Measurements from ENCODE around the gene RAD21L1.
"Not testable (repeated sequence)": the region's sequence is repeated elsewhere in the genome, so short reads cannot be mapped to it uniquely, and the experiment has no call there.

Gene RAD21L1

GRCh38 chr20:1232286-1233111 is 6.7 kb downstream of the RAD21L1 start:
- no peak for FAIRE-seq

- no peak for FAIRE-seq
Measured at GRCh38 chr20:1240549-1240948, 14.7 kb downstream of the RAD21L1 start.

DNA sequence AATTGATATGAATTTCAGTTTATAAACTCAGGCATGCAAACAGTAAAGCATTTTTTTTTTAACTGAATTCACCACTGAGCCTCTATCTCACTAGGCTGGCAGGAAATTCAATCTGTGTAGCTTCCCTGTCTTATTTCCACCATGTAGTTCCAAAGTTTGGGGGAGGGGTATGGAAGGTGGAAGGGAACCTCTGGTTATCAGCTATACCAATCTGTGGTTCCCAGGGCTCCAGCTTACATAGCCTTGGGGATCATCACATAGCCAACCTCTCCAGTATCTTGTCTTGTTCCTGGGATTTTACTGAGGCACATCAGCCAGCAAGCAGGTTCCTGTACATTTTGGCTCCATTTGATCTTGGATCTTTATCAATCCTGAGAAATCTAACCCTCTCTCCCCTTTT is 15.6 kb downstream of the RAD21L1 start:
- no peak for FAIRE-seq

- no peak for FAIRE-seq
Measured at GRCh38 chr20:1242099-1242498, 16.3 kb downstream of the RAD21L1 start.

DNA sequence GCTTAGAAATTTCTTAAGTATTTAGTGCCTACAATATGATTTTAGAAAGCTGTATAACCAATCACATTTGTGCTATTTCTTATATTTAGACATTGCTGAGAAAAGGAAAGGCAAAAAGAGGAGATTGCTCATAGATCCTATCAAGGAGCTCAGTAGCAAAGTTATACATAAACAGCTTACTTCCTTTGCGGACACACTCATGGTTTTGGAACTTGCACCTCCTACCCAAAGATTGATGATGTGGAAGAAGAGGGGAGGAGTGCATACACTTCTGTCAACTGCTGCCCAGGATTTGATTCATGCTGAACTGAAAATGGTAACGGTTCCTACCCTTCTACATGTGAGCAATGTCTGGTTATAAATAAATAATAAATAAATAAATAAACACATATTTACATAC is 16.7 kb downstream of the RAD21L1 start:
- no peak for FAIRE-seq

DNA sequence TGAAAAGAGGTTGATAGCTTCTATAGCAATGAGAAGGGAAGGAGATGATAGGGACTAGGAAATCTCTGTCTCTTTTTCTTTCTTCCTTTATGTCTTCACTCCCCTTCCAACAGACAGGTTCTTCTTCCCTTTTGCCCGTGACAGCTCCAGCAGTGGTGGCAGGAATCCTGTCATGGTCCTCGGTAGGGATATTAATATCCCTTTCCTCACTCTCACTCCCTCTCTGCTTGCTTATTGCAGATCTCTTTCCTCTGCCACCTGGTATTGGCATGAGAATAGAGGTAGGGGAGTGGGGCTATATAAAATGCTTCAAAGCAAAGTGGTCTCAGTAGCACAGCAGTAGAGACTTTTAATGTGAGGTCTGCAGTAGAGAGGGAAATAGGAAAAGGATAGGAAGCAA is 19.7 kb downstream of the RAD21L1 start:
- no peak for FAIRE-seq

DNA sequence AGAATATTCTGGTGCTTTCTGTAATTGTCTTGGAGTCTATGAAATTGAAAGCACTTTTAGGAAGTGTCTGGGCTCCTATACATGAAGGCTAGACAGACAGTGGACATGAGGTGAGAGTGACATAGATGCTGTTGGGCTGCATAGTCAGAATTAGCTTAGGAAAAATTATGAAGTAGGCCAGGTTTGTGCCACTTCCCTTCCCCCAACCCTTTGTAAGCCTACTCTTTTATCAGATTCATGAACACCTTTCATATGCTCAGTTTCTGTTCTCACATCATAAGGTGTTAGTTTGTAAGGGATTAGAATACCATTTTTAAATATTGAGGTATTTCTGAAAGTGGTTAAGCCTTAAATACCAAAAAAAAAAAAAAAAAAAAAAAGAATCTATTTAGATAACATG is 21.8 kb downstream of the RAD21L1 start:
- no peak for FAIRE-seq

- not testable (repeated sequence) for FAIRE-seq
Measured at GRCh38 chr20:1250282-1250681, 24.4 kb downstream of the RAD21L1 start.

- no peak for FAIRE-seq
Measured at GRCh38 chr20:1252416-1252815, 26.6 kb downstream of the RAD21L1 start.

DNA sequence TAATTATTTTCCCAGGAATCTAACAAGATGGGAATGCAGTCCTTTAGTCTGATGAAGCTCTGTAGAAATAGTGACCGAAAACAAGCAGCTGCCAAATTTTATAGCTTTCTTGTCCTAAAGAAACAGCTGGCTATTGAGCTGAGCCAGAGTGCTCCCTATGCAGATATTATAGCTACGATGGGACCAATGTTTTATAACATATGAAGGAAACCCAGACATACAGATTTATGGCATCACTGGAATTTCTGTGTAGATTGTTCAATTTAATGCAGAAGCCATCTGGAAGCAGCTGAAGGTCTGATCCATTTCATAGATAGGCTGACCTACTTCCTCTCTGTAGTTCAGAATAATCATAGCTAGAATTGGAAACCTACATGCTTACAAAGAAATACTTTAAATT is 28.4 kb downstream of the RAD21L1 start:
- FAIRE-seq = no peak

- FAIRE-seq = no peak
Measured at GRCh38 chr20:1255675-1256074, 29.8 kb downstream of the RAD21L1 start.

- FAIRE-seq = no peak
Measured at GRCh38 chr20:1263853-1264252, 38.0 kb downstream of the RAD21L1 start.

- FAIRE-seq = no peak
Measured at GRCh38 chr20:1264727-1265126, 38.9 kb downstream of the RAD21L1 start.

DNA sequence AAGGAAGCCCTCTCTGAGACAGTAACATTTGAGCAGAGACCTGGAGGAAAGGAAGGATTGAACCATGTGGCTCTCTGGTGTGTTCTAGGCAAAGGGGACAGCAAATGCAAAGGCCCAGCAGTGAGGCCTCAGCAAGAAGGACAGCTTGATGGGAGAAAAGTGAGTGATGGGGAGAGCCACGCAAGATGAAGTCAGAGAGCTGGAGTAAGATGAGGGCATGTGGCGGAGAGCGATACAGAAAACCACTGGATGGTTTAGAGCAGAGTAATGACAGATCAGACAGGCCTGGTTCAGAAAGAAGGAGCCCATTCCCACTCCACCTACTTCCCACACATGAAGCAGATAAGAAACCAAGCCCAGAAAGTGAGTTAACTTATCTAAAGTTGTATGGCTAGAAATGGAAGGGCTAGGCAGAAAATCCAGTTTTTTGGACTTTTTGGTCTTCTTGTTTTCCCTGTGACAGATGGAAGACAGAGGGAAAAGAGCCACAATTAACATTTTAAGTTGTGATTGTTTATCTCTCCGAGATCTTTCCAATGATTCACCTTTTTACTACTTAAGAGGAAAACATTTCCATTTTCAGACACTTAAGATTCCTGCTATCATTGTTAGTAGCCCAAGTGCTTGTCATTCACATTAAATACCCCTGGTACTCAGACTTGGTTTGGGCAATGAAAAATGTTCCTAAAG is 39.5 kb downstream of the RAD21L1 start:
- FAIRE-seq = no peak

DNA sequence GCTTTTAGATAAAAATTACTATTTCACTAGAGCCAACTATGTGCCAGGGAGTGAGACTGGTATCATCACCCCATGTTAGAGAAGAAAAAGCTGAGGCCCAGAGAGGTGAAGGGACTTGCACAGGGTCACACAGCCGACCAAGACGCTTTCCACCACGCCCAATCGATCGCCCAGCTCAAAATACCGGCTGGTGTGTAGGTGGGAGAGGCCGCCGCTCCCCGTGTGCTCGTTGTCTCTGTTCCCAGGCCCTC is 40.0 kb downstream of the RAD21L1 start:
- FAIRE-seq = no peak

- peak; percentile 5 for FAIRE-seq
Measured at GRCh38 chr20:1266167-1266973, 40.5 kb downstream of the RAD21L1 start, which contains the start of gene SNPH. Gene SNPH, plus strand, starts transcription at chr20:1266294. Its CDS starts 29,946 bp downstream, at chr20:1296240.

DNA sequence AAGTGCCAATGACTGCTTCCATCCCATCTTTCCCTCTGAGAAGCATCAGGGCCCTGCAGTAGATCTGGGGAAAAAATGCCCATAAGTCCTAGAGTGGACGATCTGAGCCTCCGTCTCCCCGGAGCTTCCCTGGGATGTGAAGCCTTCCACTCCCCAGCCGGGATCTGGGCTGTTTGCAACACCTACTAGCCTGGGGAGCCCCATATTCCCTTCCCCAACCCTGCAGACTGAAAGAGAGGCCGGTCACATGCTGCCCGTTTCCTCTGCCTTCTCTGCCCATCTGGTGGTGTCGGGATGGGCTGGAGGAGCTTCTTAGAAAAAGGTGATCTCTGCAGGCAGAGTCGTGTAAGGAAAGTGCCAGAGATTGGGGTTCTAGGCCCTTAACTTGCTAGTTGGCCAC is 41.3 kb downstream of the RAD21L1 start:
- no peak for FAIRE-seq

- FAIRE-seq = no peak
Measured at GRCh38 chr20:1267809-1268374, 42.0 kb downstream of the RAD21L1 start.

DNA sequence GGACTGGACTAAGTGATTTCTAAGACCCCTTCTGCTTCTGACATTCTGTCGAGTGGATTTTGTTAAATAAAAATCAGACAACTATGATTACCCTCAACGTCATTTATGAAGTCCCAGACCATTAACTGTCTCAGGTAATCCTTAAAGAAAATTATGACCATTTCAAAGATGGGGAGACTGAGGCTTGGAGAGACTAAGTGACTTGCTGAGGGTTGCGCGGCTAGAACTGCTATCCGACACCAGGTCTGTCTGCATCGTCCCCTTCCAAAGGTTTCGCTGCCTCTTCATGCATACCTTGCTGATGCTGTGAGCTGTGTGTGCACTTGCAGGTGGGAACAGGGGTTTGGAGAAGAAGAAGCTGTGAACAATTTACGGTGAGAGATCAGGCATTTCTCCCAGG is 43.4 kb downstream of the RAD21L1 start:
- FAIRE-seq = no peak

DNA sequence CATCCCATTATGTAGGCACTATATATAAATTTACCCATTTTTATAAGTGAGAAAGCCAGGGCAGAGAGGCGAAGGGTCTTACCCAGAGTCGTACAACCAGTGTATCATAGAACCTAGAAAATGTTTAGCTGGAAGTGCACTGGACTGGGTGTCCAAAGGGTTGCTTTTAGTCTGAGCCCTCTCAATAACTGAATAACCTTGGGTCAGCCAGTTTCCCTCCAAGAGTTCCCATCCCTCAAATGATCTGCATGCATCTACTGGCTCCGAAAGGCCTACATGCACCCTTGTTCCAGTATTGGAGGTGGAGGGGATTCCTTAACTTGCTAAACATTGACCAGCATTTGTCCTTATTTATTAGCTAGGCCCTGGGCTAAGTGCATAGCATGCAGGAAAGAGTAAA is 44.0 kb downstream of the RAD21L1 start:
- FAIRE-seq = no peak

GRCh38 chr20:1272368-1273100 is 46.7 kb downstream of the RAD21L1 start:
- no peak for FAIRE-seq

DNA sequence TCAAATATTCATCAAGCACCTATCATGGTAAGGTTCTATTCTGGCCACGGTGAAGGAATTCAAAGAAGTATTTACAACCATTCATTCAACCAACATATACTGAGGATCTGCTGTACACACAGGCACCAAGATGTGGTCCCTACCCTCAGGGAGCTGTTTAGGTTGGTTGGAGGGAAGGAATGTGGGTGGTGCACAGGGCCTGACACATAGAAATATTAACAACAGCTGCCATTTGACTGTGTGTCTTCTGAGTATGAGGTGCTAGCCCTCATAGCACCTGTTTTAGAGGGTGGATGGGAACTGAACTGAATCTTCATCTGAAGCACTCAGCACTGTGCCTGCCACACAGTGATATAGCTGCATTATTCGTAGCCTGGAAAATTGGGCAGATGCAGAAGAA is 47.5 kb downstream of the RAD21L1 start:
- no peak for FAIRE-seq

Measured in islet of Langerhans (tissue), 1 donor.